Trophoblast cell (in vitro differentiated cells and primary cell): ENCODE measurements around the gene TENM4.

ENCODE experiments used
- DNase-seq, 2 donors: peaks; one replicate each; pipeline ENCODE4 v3.0.0-alpha.2; 2016
- H2AFZ ChIP-seq: 2 replicates; pipeline ENCODE4 v1.6.1; 2013; ENCODE audit warnings: low read length, moderate library complexity, mild to moderate bottlenecking; ENCODE audit not compliant: insufficient read depth, poor library complexity
- H2AK5ac ChIP-seq: 2 replicates; pipeline ENCODE4 v1.6.1; 2013; ENCODE audit warnings: mild to moderate bottlenecking, low read length
- H2BK120ac ChIP-seq: 2 replicates; pipeline ENCODE4 v1.6.1; 2013; ENCODE audit warnings: low read length, mild to moderate bottlenecking, moderate library complexity; ENCODE audit not compliant: insufficient read depth, poor library complexity
- H2BK12ac ChIP-seq: 2 replicates; pipeline ENCODE4 v1.6.1; 2013; ENCODE audit warnings: mild to moderate bottlenecking, low read length, moderate library complexity
- H2BK5ac ChIP-seq: 2 replicates; pipeline ENCODE4 v1.6.1; 2013; ENCODE audit warnings: low read length, low read depth, moderate library complexity, mild to moderate bottlenecking; ENCODE audit not compliant: poor library complexity
- H3K14ac ChIP-seq: 2 replicates; pipeline ENCODE4 v1.6.1; 2013; ENCODE audit warnings: mild to moderate bottlenecking, low read length
- H3K18ac ChIP-seq: 2 replicates; pipeline ENCODE4 v1.6.1; 2013; ENCODE audit warnings: mild to moderate bottlenecking, low read length
- H3K23ac ChIP-seq: 2 replicates; pipeline ENCODE4 v1.6.1; 2013; ENCODE audit warnings: low read length
- H3K27ac ChIP-seq: 2 replicates; pipeline ENCODE4 v1.5.1; 2013; ENCODE audit warnings: low read depth, mild to moderate bottlenecking, inconsistent platforms, low read length, moderate library complexity
- H3K27me3 ChIP-seq: 2 replicates; pipeline ENCODE4 v1.6.1; 2013; ENCODE audit warnings: inconsistent platforms, mild to moderate bottlenecking, low read length, moderate library complexity; ENCODE audit not compliant: insufficient read depth
- H3K36me3 ChIP-seq, 2 experiments: 1 replicate in 1 of 2; 2 replicates in 1 of 2; pipeline ENCODE4 v1.6.1; 2013; ENCODE audit warnings: low read length in 2 of 2, mild to moderate bottlenecking in 2 of 2, moderate library complexity in 1 of 2; ENCODE audit not compliant: insufficient read depth in 2 of 2, control insufficient read depth in 1 of 2
- H3K4ac ChIP-seq: 2 replicates; pipeline ENCODE4 v1.6.1; 2013; ENCODE audit warnings: low read depth, mild to moderate bottlenecking, low read length, moderate library complexity
- H3K4me1 ChIP-seq, 2 experiments: 1 replicate in 1 of 2; 2 replicates in 1 of 2; pipeline ENCODE4 v1.6.1; 2013; ENCODE audit warnings: low read length in 2 of 2, mild to moderate bottlenecking in 2 of 2, moderate library complexity in 1 of 2; ENCODE audit not compliant: insufficient read depth in 2 of 2, control insufficient read depth in 1 of 2
- H3K4me2 ChIP-seq: 2 replicates; pipeline ENCODE4 v1.6.1; 2013; ENCODE audit warnings: inconsistent platforms, mild to moderate bottlenecking, low read length, moderate library complexity
- H3K4me3 ChIP-seq: 2 replicates; pipeline ENCODE4 v1.5.1; 2013; ENCODE audit warnings: mild to moderate bottlenecking, low read depth, low read length, inconsistent platforms
- H3K79me1 ChIP-seq: one replicate; pipeline ENCODE4 v1.6.1; 2013; ENCODE audit warnings: low read length
- H3K79me2 ChIP-seq: 2 replicates; pipeline ENCODE4 v1.6.1; 2013; ENCODE audit warnings: low read length, mild to moderate bottlenecking; ENCODE audit not compliant: control insufficient read depth, insufficient read depth, poor library complexity
- H3K9ac ChIP-seq: 2 replicates; pipeline ENCODE4 v1.6.1; 2013; ENCODE audit warnings: mild to moderate bottlenecking, low read length
- H3K9me3 ChIP-seq: 2 replicates; pipeline ENCODE4 v1.6.1; 2013; ENCODE audit warnings: low read depth, mild to moderate bottlenecking, control low read depth, inconsistent platforms, low read length; ENCODE audit not compliant: insufficient read depth
- H4K12ac ChIP-seq: 2 replicates; pipeline ENCODE4 v1.6.1; 2013; ENCODE audit warnings: low read depth, mild to moderate bottlenecking, low read length, moderate library complexity
- H4K8ac ChIP-seq: 2 replicates; pipeline ENCODE4 v1.6.1; 2013; ENCODE audit warnings: low read depth, mild to moderate bottlenecking, low read length, moderate library complexity
- H4K91ac ChIP-seq: one replicate; pipeline ENCODE4 v1.6.1; 2013; ENCODE audit warnings: low read depth, mild to moderate bottlenecking, low read length, moderate library complexity
- WGBS: extraction: QIAGEN DNeasy Blood & Tissue Kit; methylation state at CpG from one replicate; pipeline ENCODE4 v1.1.7; 2013; ENCODE audit warnings: missing lambda C conversion rate; ENCODE audit not compliant: insufficient read length, insufficient coverage; ENCODE audit errors: extremely low coverage; 5-methylcytosine and 5-hydroxymethylcytosine counted together

The TENM4 gene

GRCh38 chr11:79244798-79245197 is 196.0 kb downstream of the TENM4 start:
- no CpG with 5 or more reads among the region's 2 CpGs for WGBS
- Histone ChIP-seq H3K4me1 (no peaks in the 10 kb centered on the region), H3K23ac (no peak overlapping the region)

DNA sequence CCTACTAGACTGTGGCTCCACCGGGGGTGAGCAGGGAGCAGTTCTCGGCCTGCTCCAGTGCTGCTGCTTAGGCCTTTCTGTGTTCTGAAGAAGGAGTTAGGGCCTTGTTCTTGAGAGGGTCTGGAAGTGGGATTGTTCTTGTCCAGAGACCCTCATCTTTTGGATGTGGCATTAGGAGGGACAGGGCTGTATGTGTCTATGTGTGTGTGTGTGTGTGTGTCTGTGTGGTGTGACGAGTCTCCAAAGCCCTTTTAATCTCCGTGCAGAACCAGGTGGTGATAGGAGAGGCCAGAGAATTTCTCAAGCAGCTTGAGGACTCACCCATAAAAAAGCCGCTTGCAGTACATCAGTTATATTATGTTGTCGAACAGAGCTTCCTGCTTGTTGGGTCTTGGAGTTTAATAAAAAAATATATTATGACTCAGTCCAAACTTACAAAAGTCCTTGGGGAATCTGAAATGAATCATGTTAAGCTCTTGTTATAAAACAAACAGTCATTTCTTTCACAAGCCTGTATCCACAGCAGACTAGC is 196.5 kb downstream of the TENM4 start:
- H4K12ac ChIP-seq = no peak overlapping the region
- no peaks in the 10 kb centered on the region for H3K27me3 ChIP-seq
- H3K4me1 ChIP-seq = no peaks in the 10 kb centered on the region
- DNase-seq = no peak
- no peak overlapping the region for H3K27ac ChIP-seq
- H4K8ac ChIP-seq = no peak overlapping the region
- no peak overlapping the region for H3K4me3 ChIP-seq
- no peak overlapping the region for H3K23ac ChIP-seq
- H3K14ac ChIP-seq = no peak overlapping the region
- no peak overlapping the region for H3K4ac ChIP-seq
- WGBS = no CpG with 5 or more reads among the region's 6 CpGs
- no peaks in the 10 kb centered on the region for H3K9me3 ChIP-seq
- no peaks in the 10 kb centered on the region for H3K79me1 ChIP-seq
- no peak overlapping the region for H2AK5ac ChIP-seq
- H3K9ac ChIP-seq = no peak overlapping the region
- no peak overlapping the region for H4K91ac ChIP-seq
- no peaks in the 10 kb centered on the region for H3K79me2 ChIP-seq
- no peak overlapping the region for H3K18ac ChIP-seq
- H2BK12ac ChIP-seq = no peak overlapping the region
- no peak overlapping the region for H2BK5ac ChIP-seq
- no peak overlapping the region for H2BK120ac ChIP-seq
- H3K4me2 ChIP-seq = no peak overlapping the region
- no peaks in the 10 kb centered on the region for H3K36me3 ChIP-seq
- no peak overlapping the region for H2AFZ ChIP-seq

More at GRCh38 chr11:79244798-79245197, 196.0 kb downstream of the TENM4 start:
- H2BK120ac ChIP-seq = no peak overlapping the region
- no peak overlapping the region for H4K12ac ChIP-seq
- no peaks in the 10 kb centered on the region for H3K79me2 ChIP-seq
- no peak overlapping the region for H2AK5ac ChIP-seq
- no peaks in the 10 kb centered on the region for H3K27me3 ChIP-seq
- H3K4ac ChIP-seq = no peak overlapping the region
- no peak overlapping the region for H3K18ac ChIP-seq
- H2BK5ac ChIP-seq = no peak overlapping the region
- no peak overlapping the region for H3K4me2 ChIP-seq
- no peak overlapping the region for H3K4me3 ChIP-seq
- no peak overlapping the region for H3K27ac ChIP-seq
- no peak overlapping the region for H4K91ac ChIP-seq
- no peak overlapping the region for H3K9ac ChIP-seq
- no peak overlapping the region for H2AFZ ChIP-seq
- no peak overlapping the region for H3K14ac ChIP-seq
- no peaks in the 10 kb centered on the region for H3K79me1 ChIP-seq
- no peak for DNase-seq
- H3K36me3 ChIP-seq = no peaks in the 10 kb centered on the region
- no peaks in the 10 kb centered on the region for H3K9me3 ChIP-seq
- no peak overlapping the region for H2BK12ac ChIP-seq
- no peak overlapping the region for H4K8ac ChIP-seq

GRCh38 chr11:79243422-79244210 is 197.2 kb downstream of the TENM4 start:
- no peak overlapping the region for H3K14ac ChIP-seq
- H3K4me3 ChIP-seq = no peak overlapping the region
- no peak overlapping the region for H4K91ac ChIP-seq
- H3K9ac ChIP-seq = no peak overlapping the region
- DNase-seq = no peak
- no peak overlapping the region for H3K23ac ChIP-seq
- H3K4ac ChIP-seq = no peak overlapping the region
- H2AFZ ChIP-seq = no peak overlapping the region
- H3K79me1 ChIP-seq = no peaks in the 10 kb centered on the region
- no peak overlapping the region for H2BK5ac ChIP-seq
- WGBS = no CpG with 5 or more reads among the region's 16 CpGs
- no peaks in the 10 kb centered on the region for H3K36me3 ChIP-seq
- H3K4me1 ChIP-seq = no peaks in the 10 kb centered on the region
- no peak overlapping the region for H3K27ac ChIP-seq
- H3K79me2 ChIP-seq = no peaks in the 10 kb centered on the region
- no peaks in the 10 kb centered on the region for H3K27me3 ChIP-seq
- H3K4me2 ChIP-seq = no peak overlapping the region
- H2BK120ac ChIP-seq = no peak overlapping the region
- H2AK5ac ChIP-seq = no peak overlapping the region
- H2BK12ac ChIP-seq = no peak overlapping the region
- no peak overlapping the region for H4K12ac ChIP-seq
- H4K8ac ChIP-seq = no peak overlapping the region
- no peaks in the 10 kb centered on the region for H3K9me3 ChIP-seq
- H3K18ac ChIP-seq = no peak overlapping the region

- Histone ChIP-seq H3K79me1 (peaks cover 1% of the 10 kb centered on the region), H4K12ac (no peak overlapping the region), H4K8ac (no peak overlapping the region)
Measured at GRCh38 chr11:79242616-79243015, 198.2 kb downstream of the TENM4 start.

More at GRCh38 chr11:79242616-79243015, 198.2 kb downstream of the TENM4 start:
- no peak overlapping the region for H3K27ac ChIP-seq
- H2BK120ac ChIP-seq = no peak overlapping the region
- no peak overlapping the region for H3K23ac ChIP-seq
- H3K27me3 ChIP-seq = no peaks in the 10 kb centered on the region
- no peak overlapping the region for H2AK5ac ChIP-seq
- no peak overlapping the region for H3K9ac ChIP-seq
- no peak overlapping the region for H3K14ac ChIP-seq
- H3K9me3 ChIP-seq = no peaks in the 10 kb centered on the region
- no peaks in the 10 kb centered on the region for H3K36me3 ChIP-seq
- H3K4me1 ChIP-seq = peaks cover 3 to 4% of the 10 kb centered on the region in 2 experiments
- H3K18ac ChIP-seq = no peak overlapping the region
- no peak overlapping the region for H3K4ac ChIP-seq
- H2BK5ac ChIP-seq = no peak overlapping the region
- no peaks in the 10 kb centered on the region for H3K79me2 ChIP-seq
- no peak overlapping the region for H3K4me2 ChIP-seq
- WGBS = no CpG with 5 or more reads among the region's 3 CpGs
- no peak for DNase-seq
- no peak overlapping the region for H2BK12ac ChIP-seq
- no peak overlapping the region for H3K4me3 ChIP-seq
- H4K91ac ChIP-seq = no peak overlapping the region
- no peak overlapping the region for H2AFZ ChIP-seq
